K562 (cell line): ENCODE results near the gene TTC21A. TPM values are rescaled to one million over a fixed set of nuclear protein-coding genes. Genes with fewer than 3 reads are reported as not detected.
A peak's percentile ranks its signal among the peaks of the same experiment; 100 is the strongest.

Source experiments
- BMI1 ChIP-seq: fragments of 150-350 bp; IDR thresholded peaks from 2 replicates; pipeline ENCODE4 v1.6.1; 2014; ENCODE audit warnings: low read length
- HEY1 ChIP-seq: fragments of 250-450 bp; sonication (Bioruptor Pico); IDR thresholded peaks from 2 replicates; pipeline ENCODE4 v1.5.0; 2020; ENCODE audit warnings: mild to moderate bottlenecking, moderate library complexity, borderline replicate concordance
- MAFK ChIP-seq: IDR thresholded peaks from 2 replicates; pipeline ENCODE4 v1.6.1; 2011; ENCODE audit warnings: low read length, improper control_type of control experiment
- MCM2 ChIP-seq: fragments of 450-650 bp; IDR thresholded peaks from 2 replicates; pipeline ENCODE4 v1.6.1; 2017; ENCODE audit warnings: low read depth, mild to moderate bottlenecking
- PML ChIP-seq: IDR thresholded peaks from 2 replicates; pipeline ENCODE4 v1.6.1; 2012; ENCODE audit warnings: low read length, inconsistent platforms
- RB1 ChIP-seq: fragments of 450-650 bp; IDR thresholded peaks from 2 replicates; pipeline ENCODE4 v1.6.1; 2017; ENCODE audit warnings: low read depth, mild to moderate bottlenecking
- SMARCB1 ChIP-seq: IDR thresholded peaks from 2 replicates; pipeline ENCODE4 v1.6.1; 2011; ENCODE audit warnings: improper control_type of control experiment, low read depth; ENCODE audit not compliant: insufficient read length
- SNRNP70 ChIP-seq: fragments of 200-400 bp; formaldehyde crosslinking; optimal IDR thresholded peaks from 2 replicates; pipeline ENCODE3; 2017; ENCODE audit warnings: low read depth, low read length
- SREBF1 ChIP-seq: fragments of 150-350 bp; IDR thresholded peaks from 2 replicates; pipeline ENCODE4 v1.6.1; 2014; ENCODE audit warnings: antibody characterized with exemption, low read depth, low read length, borderline replicate concordance
- TCF3 ChIP-seq: sonication (generic); formaldehyde crosslinking; IDR thresholded peaks from 2 replicates; pipeline ENCODE4 v1.4.0; 2020; ENCODE audit warnings: mild to moderate bottlenecking, missing genetic modification reagents
- TRIM28 ChIP-seq: fragments of 450-650 bp; IDR thresholded peaks from 2 replicates; pipeline ENCODE4 v1.6.1; 2017
- TSC22D4 ChIP-seq: fragments of 450-650 bp; IDR thresholded peaks from 2 replicates; pipeline ENCODE4 v1.6.1; 2016; ENCODE audit warnings: missing genetic modification characterization, missing biosample characterization, control low read depth
- ZFX ChIP-seq: sonication (generic); formaldehyde crosslinking; IDR thresholded peaks from 2 replicates; pipeline ENCODE4 v1.8.0; 2022; ENCODE audit warnings: mild to moderate bottlenecking, missing genetic modification reagents, moderate library complexity
- ZNF175 ChIP-seq: fragments of 200-800 bp; sonication (Bioruptor generic); IDR thresholded peaks from 2 replicates; pipeline ENCODE4 v1.6.1; 2016; ENCODE audit warnings: low read depth, mild to moderate bottlenecking, missing genetic modification characterization, missing compliant biosample characterization
- ZNF197 ChIP-seq: fragments of 200-800 bp; sonication (Bioruptor generic); IDR thresholded peaks from 2 replicates; pipeline ENCODE4 v1.6.1; 2016; ENCODE audit warnings: low read depth, missing genetic modification characterization, missing compliant biosample characterization
- ZNF232 ChIP-seq: sonication (generic); formaldehyde crosslinking; IDR thresholded peaks from 2 replicates; pipeline ENCODE4 v1.8.0; 2022; ENCODE audit warnings: mild to moderate bottlenecking, missing genetic modification reagents
- ZNF274 ChIP-seq: IDR thresholded peaks from 2 replicates; pipeline ENCODE4 v1.6.1; 2011; ENCODE audit warnings: low read depth, mild to moderate bottlenecking, low read length, moderate library complexity, borderline replicate concordance
- ZNF445 ChIP-seq: fragments of 250-450 bp; sonication (Bioruptor Pico); IDR thresholded peaks from 2 replicates; pipeline ENCODE4 v1.4.0; 2020; ENCODE audit warnings: low read depth, mild to moderate bottlenecking, moderate library complexity
- ZNF707 ChIP-seq: fragments of 250-450 bp; sonication (Bioruptor Pico); conservative IDR thresholded peaks from 2 replicates; pipeline ENCODE4 v1.8.0; 2022; ENCODE audit warnings: inconsistent platforms, mild to moderate bottlenecking, moderate library complexity
- polyA plus RNA-seq, 8 experiments: library from polyadenylated mRNA; depleted of rRNA in 4 of 8; stranded (reverse) in 5 of 8; unstranded in 3 of 8; fragments of >200 nt; fragmentation: Nextera tagmentation in 2 of 8; fragmentation: Illumina TruSeq in 1 of 8; extraction: Ambion mirVana in 2 of 8; extraction: Trizol in 1 of 8; gene quantifications; 2 replicates each; pipeline versions ENCODE4 v1.2.1 to v1.2.3, GENCODE V29; 2011 to 2014; ENCODE audit warnings: inconsistent platforms in 1 of 8, missing spikeins in 1 of 8
- total RNA-seq, 7 experiments: library from RNA; depleted of rRNA in 6 of 7; stranded (reverse); fragments of >200 nt in 6 of 7; fragmentation: Illumina TruSeq in 2 of 7; extraction: Trizol in 2 of 7; gene quantifications; 2 replicates each; pipeline versions ENCODE4 v1.2.1 to v1.2.3, GENCODE V29; 2011 to 2021; ENCODE audit warnings: low replicate concordance in 1 of 7
- TF ChIP-seq, protein P1 (sequence below): sonication (generic); formaldehyde crosslinking; IDR thresholded peaks from 2 replicates; pipeline ENCODE4 v1.8.1; 2023; ENCODE audit warnings: mild to moderate bottlenecking, missing genetic modification reagents
- TF ChIP-seq, protein P2 (sequence below): fragments of 250-450 bp; sonication (Bioruptor Pico); IDR thresholded peaks from 2 replicates; pipeline ENCODE4 v1.8.0; 2022; ENCODE audit warnings: inconsistent platforms, mild to moderate bottlenecking, moderate library complexity, borderline replicate concordance
- TF ChIP-seq, protein P3 (sequence below), 2 experiments: fragments of 150-350 bp in 1 of 2; IDR thresholded peaks; 2 replicates each; pipeline ENCODE4 v1.6.1; 2012 to 2016; ENCODE audit warnings: low read depth in 2 of 2, low read length in 2 of 2, mild to moderate bottlenecking in 1 of 2, moderate library complexity in 1 of 2

The TTC21A gene
- total and polyA plus RNA-seq, 9 of the 15 experiments (the other 6 are each of a cell fraction or from before 2014, with no cell fraction given), result 0.22 to 1.4 (median 0.70) TPM

DNA sequence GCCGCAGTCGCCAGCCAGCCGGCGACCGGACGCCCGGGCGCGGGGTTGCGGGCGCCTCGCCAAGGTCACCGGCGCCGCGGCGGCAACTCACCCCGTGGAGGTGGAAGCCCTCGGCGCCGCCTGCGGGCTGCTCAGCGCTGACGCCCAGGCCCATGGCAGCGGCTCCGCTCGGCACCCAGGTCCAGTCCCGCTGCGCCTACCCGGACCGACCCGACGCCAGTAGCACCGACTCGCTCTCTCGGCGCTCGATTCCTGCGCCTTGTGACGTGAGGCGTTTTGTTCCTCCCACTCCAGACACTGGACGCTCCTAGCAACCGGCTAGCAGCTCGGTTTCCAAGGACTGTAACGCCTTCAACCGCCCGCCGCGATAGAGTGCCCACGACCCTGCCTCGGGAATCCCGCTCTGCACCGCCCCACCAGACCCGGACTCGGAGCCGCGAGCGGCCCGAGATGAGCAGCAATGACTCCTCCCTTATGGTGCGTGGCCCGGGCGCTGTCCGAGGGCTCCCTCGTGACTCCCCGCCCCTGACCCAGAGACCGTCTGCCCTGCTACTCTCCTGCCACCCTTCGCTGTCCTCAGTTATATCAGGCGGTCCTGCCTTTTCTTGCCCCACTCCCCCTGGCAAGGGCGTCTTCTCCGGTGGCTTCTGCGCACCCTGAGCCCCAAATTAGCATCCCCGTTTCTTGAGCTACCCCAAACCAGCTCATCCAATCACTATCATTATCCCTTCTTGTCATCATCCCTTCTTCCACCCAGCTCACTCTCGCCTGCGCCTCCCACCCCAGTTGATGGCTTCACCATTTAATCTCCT lies at the start of gene TTC21A, which contains the start of gene GORASP1 (continued):
- TF ChIP-seq ZNF707 (CRISPR knock-in tag) (no peak), TRIM28 (no peak; the same call in 1 of the 2 replicates), ZNF197 (CRISPR knock-in tag) (no peak), MCM2 (no peak), HEY1 (CRISPR knock-in tag) (no peak), MAFK (no peak), SMARCB1 (no peak), TSC22D4 (tag) (no peak), RB1 (peak; percentile 88), TCF3 (CRISPR knock-in tag) (no peak), BMI1 (peak; percentile 58; the same call in 1 of the 2 replicates), SNRNP70 (no peak), SREBF1 (no peak), PML (peak; percentile 52; the same call in 1 of the 2 replicates), ZNF175 (no peak), ZFX (CRISPR knock-in tag) (peak; percentile 65), ZNF232 (0 out of 2 replicates have a peak, but pooled peaks have one; percentile 17), ZNF445 (CRISPR knock-in tag) (no peak), ZNF274 (no peak)
- TF ChIP-seq, protein P1, sequence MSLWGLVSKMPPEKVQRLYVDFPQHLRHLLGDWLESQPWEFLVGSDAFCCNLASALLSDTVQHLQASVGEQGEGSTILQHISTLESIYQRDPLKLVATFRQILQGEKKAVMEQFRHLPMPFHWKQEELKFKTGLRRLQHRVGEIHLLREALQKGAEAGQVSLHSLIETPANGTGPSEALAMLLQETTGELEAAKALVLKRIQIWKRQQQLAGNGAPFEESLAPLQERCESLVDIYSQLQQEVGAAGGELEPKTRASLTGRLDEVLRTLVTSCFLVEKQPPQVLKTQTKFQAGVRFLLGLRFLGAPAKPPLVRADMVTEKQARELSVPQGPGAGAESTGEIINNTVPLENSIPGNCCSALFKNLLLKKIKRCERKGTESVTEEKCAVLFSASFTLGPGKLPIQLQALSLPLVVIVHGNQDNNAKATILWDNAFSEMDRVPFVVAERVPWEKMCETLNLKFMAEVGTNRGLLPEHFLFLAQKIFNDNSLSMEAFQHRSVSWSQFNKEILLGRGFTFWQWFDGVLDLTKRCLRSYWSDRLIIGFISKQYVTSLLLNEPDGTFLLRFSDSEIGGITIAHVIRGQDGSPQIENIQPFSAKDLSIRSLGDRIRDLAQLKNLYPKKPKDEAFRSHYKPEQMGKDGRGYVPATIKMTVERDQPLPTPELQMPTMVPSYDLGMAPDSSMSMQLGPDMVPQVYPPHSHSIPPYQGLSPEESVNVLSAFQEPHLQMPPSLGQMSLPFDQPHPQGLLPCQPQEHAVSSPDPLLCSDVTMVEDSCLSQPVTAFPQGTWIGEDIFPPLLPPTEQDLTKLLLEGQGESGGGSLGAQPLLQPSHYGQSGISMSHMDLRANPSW (CRISPR knock-in tag), result no peak; the same call in 1 of the 2 replicates
- TF ChIP-seq, protein P2, sequence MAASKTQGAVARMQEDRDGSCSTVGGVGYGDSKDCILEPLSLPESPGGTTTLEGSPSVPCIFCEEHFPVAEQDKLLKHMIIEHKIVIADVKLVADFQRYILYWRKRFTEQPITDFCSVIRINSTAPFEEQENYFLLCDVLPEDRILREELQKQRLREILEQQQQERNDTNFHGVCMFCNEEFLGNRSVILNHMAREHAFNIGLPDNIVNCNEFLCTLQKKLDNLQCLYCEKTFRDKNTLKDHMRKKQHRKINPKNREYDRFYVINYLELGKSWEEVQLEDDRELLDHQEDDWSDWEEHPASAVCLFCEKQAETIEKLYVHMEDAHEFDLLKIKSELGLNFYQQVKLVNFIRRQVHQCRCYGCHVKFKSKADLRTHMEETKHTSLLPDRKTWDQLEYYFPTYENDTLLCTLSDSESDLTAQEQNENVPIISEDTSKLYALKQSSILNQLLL, result no peak
- TF ChIP-seq, protein P3, sequence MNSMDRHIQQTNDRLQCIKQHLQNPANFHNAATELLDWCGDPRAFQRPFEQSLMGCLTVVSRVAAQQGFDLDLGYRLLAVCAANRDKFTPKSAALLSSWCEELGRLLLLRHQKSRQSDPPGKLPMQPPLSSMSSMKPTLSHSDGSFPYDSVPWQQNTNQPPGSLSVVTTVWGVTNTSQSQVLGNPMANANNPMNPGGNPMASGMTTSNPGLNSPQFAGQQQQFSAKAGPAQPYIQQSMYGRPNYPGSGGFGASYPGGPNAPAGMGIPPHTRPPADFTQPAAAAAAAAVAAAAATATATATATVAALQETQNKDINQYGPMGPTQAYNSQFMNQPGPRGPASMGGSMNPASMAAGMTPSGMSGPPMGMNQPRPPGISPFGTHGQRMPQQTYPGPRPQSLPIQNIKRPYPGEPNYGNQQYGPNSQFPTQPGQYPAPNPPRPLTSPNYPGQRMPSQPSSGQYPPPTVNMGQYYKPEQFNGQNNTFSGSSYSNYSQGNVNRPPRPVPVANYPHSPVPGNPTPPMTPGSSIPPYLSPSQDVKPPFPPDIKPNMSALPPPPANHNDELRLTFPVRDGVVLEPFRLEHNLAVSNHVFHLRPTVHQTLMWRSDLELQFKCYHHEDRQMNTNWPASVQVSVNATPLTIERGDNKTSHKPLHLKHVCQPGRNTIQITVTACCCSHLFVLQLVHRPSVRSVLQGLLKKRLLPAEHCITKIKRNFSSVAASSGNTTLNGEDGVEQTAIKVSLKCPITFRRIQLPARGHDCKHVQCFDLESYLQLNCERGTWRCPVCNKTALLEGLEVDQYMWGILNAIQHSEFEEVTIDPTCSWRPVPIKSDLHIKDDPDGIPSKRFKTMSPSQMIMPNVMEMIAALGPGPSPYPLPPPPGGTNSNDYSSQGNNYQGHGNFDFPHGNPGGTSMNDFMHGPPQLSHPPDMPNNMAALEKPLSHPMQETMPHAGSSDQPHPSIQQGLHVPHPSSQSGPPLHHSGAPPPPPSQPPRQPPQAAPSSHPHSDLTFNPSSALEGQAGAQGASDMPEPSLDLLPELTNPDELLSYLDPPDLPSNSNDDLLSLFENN (IDR thresholded peaks at IDR 0.05; ENCODE audit: low read depth in 2 of 2, low read length in 2 of 2), result peak in 1 of 2 experiments; percentile 92; a peak in 2 of 4 replicates
